Endothelial cell of umbilical vein (primary cell): ENCODE data around the gene RGS6. TPM values are rescaled to one million over a fixed set of nuclear protein-coding genes. Genes with fewer than 3 reads are reported as not detected.

Source experiments
- BruUV-seq: library from RNA; stranded (reverse); fragments of 400-500 nt; replicated peaks from 2 replicates; lab custom pipeline; 2021; lab: Mats Ljungman, UMichigan
- CTCF ChIA-PET: fragments of 300-600, 350-600 bp; sonication (Branson Sonifier 250); formaldehyde crosslinking; loops from one replicate; lab custom pipeline; 2021; ENCODE audit warnings: antibody characterized with exemption, inconsistent platforms; lab: Charles Lee
- POLR2A ChIA-PET: fragments of 300-600, 350-600 bp; sonication (Branson Sonifier 250); formaldehyde crosslinking; loops from one replicate; lab custom pipeline; 2021; ENCODE audit warnings: antibody characterized with exemption, inconsistent platforms; lab: Charles Lee
- DNase-seq: peaks from one replicate; pipeline ENCODE4 v3.0.0-alpha.2; 2011; ENCODE audit warnings: low read depth, low spot score
- FAIRE-seq: peaks from 2 replicates; lab custom pipeline; 2011; peaks lifted over from hg19 to GRCh38; lab: Jason Lieb, UNC
- H2AFZ ChIP-seq: 2 replicates; pipeline ENCODE4 v1.6.0; 2012; ENCODE audit warnings: low read depth, low read length, control low read depth, inconsistent platforms
- H3K27ac ChIP-seq: 2 replicates; pipeline ENCODE4 v1.5.1; 2011; ENCODE audit warnings: low read depth, mild to moderate bottlenecking, control low read depth, low read length, moderate library complexity; ENCODE audit not compliant: insufficient read depth
- H3K27me3 ChIP-seq, 2 experiments: 2 replicates each; pipeline versions ENCODE4 v1.6.0 to v1.6.1; 2011; ENCODE audit warnings: low read length in 2 of 2, mixed read lengths in 1 of 2; ENCODE audit not compliant: control insufficient read depth in 2 of 2, insufficient read depth in 2 of 2
- H3K36me3 ChIP-seq, 2 experiments: 2 replicates in 1 of 2; 3 replicates in 1 of 2; pipeline ENCODE4 v1.5.1; 2011; ENCODE audit warnings: low read length in 2 of 2, mild to moderate bottlenecking in 1 of 2, moderate library complexity in 1 of 2; ENCODE audit not compliant: control insufficient read depth in 2 of 2, insufficient read depth in 2 of 2; ENCODE audit errors: extremely low read depth in 1 of 2
- H3K4me1 ChIP-seq: 3 replicates; pipeline ENCODE4 v1.5.1; 2011; ENCODE audit warnings: mild to moderate bottlenecking, low read length; ENCODE audit not compliant: control insufficient read depth, insufficient read depth; ENCODE audit errors: extremely low read depth
- H3K4me2 ChIP-seq: 2 replicates; pipeline ENCODE4 v1.6.1; 2011; ENCODE audit warnings: low read length, control low read depth, mixed read lengths; ENCODE audit not compliant: insufficient read depth
- H3K4me3 ChIP-seq, 3 experiments: fragments of 200-600 bp in 1 of 3; sonication (generic), shearing (Covaris generic) in 1 of 3; replicated peaks in 1 of 3; 2 replicates each; pipeline ENCODE4 v1.5.1; 2011 to 2016; ENCODE audit warnings: control low read depth in 3 of 3, low read length in 3 of 3, mild to moderate bottlenecking in 2 of 3, inconsistent platforms in 1 of 3, low read depth in 1 of 3, moderate library complexity in 1 of 3; ENCODE audit not compliant: insufficient read depth in 1 of 3
- H3K79me2 ChIP-seq: 2 replicates; pipeline ENCODE4 v1.6.0; 2012; ENCODE audit warnings: low read length, inconsistent platforms; ENCODE audit not compliant: control insufficient read depth, insufficient read depth
- H3K9ac ChIP-seq: replicated peaks from 2 replicates; pipeline ENCODE3; 2011; ENCODE audit warnings: low read length, control low read depth; ENCODE audit not compliant: insufficient read depth; ENCODE audit errors: extremely low read depth
- H3K9me1 ChIP-seq: replicated peaks from 3 replicates; pipeline ENCODE4 v1.6.0; 2011; ENCODE audit warnings: mild to moderate bottlenecking, low read length; ENCODE audit not compliant: control insufficient read depth, insufficient read depth; ENCODE audit errors: extremely low read depth
- H3K9me3 ChIP-seq: replicated peaks from 2 replicates; pipeline ENCODE4 v1.5.1; 2012; ENCODE audit warnings: low read length, inconsistent platforms; ENCODE audit not compliant: control insufficient read depth, insufficient read depth
- H4K20me1 ChIP-seq: replicated peaks from 2 replicates; pipeline ENCODE3; 2011; ENCODE audit warnings: mild to moderate bottlenecking, low read length; ENCODE audit not compliant: control insufficient read depth, insufficient read depth; ENCODE audit errors: extremely low read depth
- CTCF ChIP-seq, 2 donors: IDR thresholded peaks; 1 replicate in 1 of 2; 2 replicates in 1 of 2; pipeline ENCODE4 v1.5.1; 2011; ENCODE audit warnings: low read length in 2 of 2, mild to moderate bottlenecking in 2 of 2, moderate library complexity in 2 of 2, control low read depth in 1 of 2, inconsistent platforms in 1 of 2, low read depth in 1 of 2; ENCODE audit not compliant: insufficient read depth in 1 of 2; ENCODE audit errors: extremely low read depth in 1 of 2
- EZH2 ChIP-seq: IDR thresholded peaks from 2 replicates; pipeline ENCODE4 v1.6.1; 2012; ENCODE audit warnings: borderline replicate concordance, low read depth, mild to moderate bottlenecking, moderate library complexity, low read length, inconsistent platforms; ENCODE audit not compliant: severe bottlenecking
- FOS ChIP-seq: IDR thresholded peaks from 2 replicates; pipeline ENCODE4 v1.6.1; 2011; ENCODE audit warnings: mild to moderate bottlenecking, low read length, moderate library complexity, borderline replicate concordance; ENCODE audit not compliant: insufficient read depth
- GATA2 ChIP-seq: IDR thresholded peaks from 2 replicates; pipeline ENCODE4 v1.7.0; 2011; ENCODE audit warnings: low read depth, mild to moderate bottlenecking, moderate library complexity, mixed read lengths, low read length; ENCODE audit not compliant: insufficient read length, insufficient read depth
- JUN ChIP-seq: IDR thresholded peaks from 2 replicates; pipeline ENCODE4 v1.6.1; 2011; ENCODE audit warnings: borderline replicate concordance, low read depth; ENCODE audit not compliant: insufficient read length, insufficient read depth
- MAX ChIP-seq: IDR thresholded peaks from 2 replicates; pipeline ENCODE4 v1.6.1; 2011; ENCODE audit not compliant: insufficient read depth, insufficient read length
- MYC ChIP-seq: IDR thresholded peaks from one replicate; pipeline ENCODE4 v1.6.1; 2011; ENCODE audit warnings: mild to moderate bottlenecking, low read depth, low read length
- POLR2A ChIP-seq: IDR thresholded peaks from 2 replicates; pipeline ENCODE4 v1.6.1; 2012; ENCODE audit warnings: low read depth, mild to moderate bottlenecking, control low read depth, low read length
- POLR2AphosphoS5 ChIP-seq: IDR thresholded peaks from 2 replicates; pipeline ENCODE4 v1.6.1; 2012; ENCODE audit warnings: low read depth, mild to moderate bottlenecking, control low read depth, low read length, moderate library complexity; ENCODE audit not compliant: insufficient read depth
- dilution Hi-C: fragments of 300-500 bp; cut with MboI; formaldehyde crosslinking; loops from one replicate; pipeline ENCODE4 v1.15.0; 2019; ENCODE audit warnings: low sequenced_read_pairs; ENCODE audit not compliant: extremely low pct_ligation_motif_present
- intact Hi-C: fragments of 100-400 bp; cut with micrococcal nuclease; formaldehyde crosslinking; loops from one replicate; pipeline ENCODE4 v1.10.0; 2022
- polyA plus RNA-seq, 4 experiments: library from polyadenylated mRNA; depleted of rRNA in 3 of 4; stranded (reverse) in 3 of 4; unstranded in 1 of 4; fragments of >200 nt; gene quantifications; 2 replicates each; pipeline versions ENCODE4 v1.2.1 to v1.2.3, GENCODE V29; 2011 to 2012; ENCODE audit warnings: missing spikeins in 1 of 4
- total RNA-seq: library from RNA; stranded (reverse); gene quantifications from 2 replicates; pipeline ENCODE4 v1.2.3, GENCODE V29; 2021

Gene RGS6
- total and polyA plus RNA-seq, 2 donors (not counting 3 experiments of a cell fraction or from before 2014, with no cell fraction given): not detected

GRCh38 chr14:72605096-72605920, 673.1 kb downstream of the RGS6 start:
- Histone ChIP-seq H3K27ac (no peak overlapping the region), H3K9me3 (no peaks in the 10 kb centered on the region), H4K20me1 (no peaks in the 10 kb centered on the region), H3K79me2 (no peaks in the 10 kb centered on the region), H3K4me3 (no peak overlapping the region), H3K9me1 (no peaks in the 10 kb centered on the region), H3K36me3 (no peaks in the 10 kb centered on the region), H3K27me3 (no peaks in the 10 kb centered on the region), H3K4me2 (no peak overlapping the region), H3K4me1 (peaks cover 10% of the 10 kb centered on the region), H2AFZ (no peak overlapping the region), H3K9ac (no peak overlapping the region)
- POLR2A ChIA-PET: no interaction called here
- dilution Hi-C loops (no loop called here), intact Hi-C loops (no loop called here)
- no TSS peak for BruUV-seq
- no peak for FAIRE-seq
- CTCF ChIA-PET: no interaction called here
- no peak for DNase-seq
- TF ChIP-seq CTCF (IDR thresholded peaks at IDR 0.05; ENCODE audit: extremely low read depth in 1 of 2, insufficient read depth in 1 of 2, low read depth in 1 of 2, low read length in 2 of 2) (no peak), FOS (no peak), POLR2A (no peak), MYC (no peak), EZH2 (no peak), GATA2 (no peak), JUN (no peak), MAX (no peak), POLR2AphosphoS5 (no peak)
